HepG2 (cell line): ENCODE measurements around the gene GNG5. TPM values are rescaled to one million over a fixed set of nuclear protein-coding genes. Genes with fewer than 3 reads are reported as not detected.

Experiments used
- ATF6 ChIP-seq: sonication (generic); formaldehyde crosslinking; conservative IDR thresholded peaks from 2 replicates; pipeline ENCODE4 v1.4.0; 2020; ENCODE audit warnings: missing genetic modification reagents
- BCL3 ChIP-seq: sonication (generic); formaldehyde crosslinking; IDR thresholded peaks from 2 replicates; pipeline ENCODE4 v1.5.1; 2020; ENCODE audit warnings: mild to moderate bottlenecking, missing genetic modification reagents, moderate library complexity
- BHLHE40 ChIP-seq: IDR thresholded peaks from 2 replicates; pipeline ENCODE4 v1.6.1; 2011; ENCODE audit warnings: low read length, improper control_type of control experiment
- FIP1L1 ChIP-seq: fragments of 200-400 bp; formaldehyde crosslinking; IDR thresholded peaks from 2 replicates; pipeline ENCODE4 v1.6.1; 2018; ENCODE audit warnings: low read depth, mild to moderate bottlenecking, low read length, moderate library complexity, borderline replicate concordance; ENCODE audit not compliant: insufficient read depth
- HOMEZ ChIP-seq: IDR thresholded peaks from 2 replicates; pipeline ENCODE4 v1.6.1; 2016; ENCODE audit warnings: low read depth
- IKZF1 ChIP-seq: fragments of 450-650 bp; IDR thresholded peaks from 2 replicates; pipeline ENCODE4 v1.7.1; 2016
- KMT2A ChIP-seq: sonication (generic); formaldehyde crosslinking; IDR thresholded peaks from 2 replicates; pipeline ENCODE4 v1.4.0; 2020; ENCODE audit warnings: missing genetic modification reagents
- MAFK ChIP-seq, 2 experiments: IDR thresholded peaks in 1 of 2; conservative IDR thresholded peaks in 1 of 2; 2 replicates each; pipeline ENCODE4 v1.6.1; 2011; ENCODE audit warnings: improper control_type of control experiment in 2 of 2, low read length in 2 of 2
- NRL ChIP-seq: sonication (generic); formaldehyde crosslinking; IDR thresholded peaks from 2 replicates; pipeline ENCODE4 v1.5.0; 2020; ENCODE audit warnings: missing genetic modification reagents, mild to moderate bottlenecking, moderate library complexity, borderline replicate concordance
- PHF21A ChIP-seq: sonication (generic); formaldehyde crosslinking; IDR thresholded peaks from 2 replicates; pipeline ENCODE4 v1.5.0; 2020; ENCODE audit warnings: mild to moderate bottlenecking, missing genetic modification reagents
- PRMT3 ChIP-seq: sonication (generic); formaldehyde crosslinking; IDR thresholded peaks from 2 replicates; pipeline ENCODE4 v1.8.1; 2022; ENCODE audit warnings: low read depth, mild to moderate bottlenecking, moderate library complexity, missing genetic modification reagents, borderline replicate concordance
- SKIL ChIP-seq: sonication (generic); formaldehyde crosslinking; IDR thresholded peaks from 2 replicates; pipeline ENCODE4 v1.8.0; 2022; ENCODE audit warnings: missing genetic modification reagents, mild to moderate bottlenecking, moderate library complexity, borderline replicate concordance
- SRSF1 ChIP-seq: fragments of 200-400 bp; formaldehyde crosslinking; optimal IDR thresholded peaks from 2 replicates; pipeline ENCODE3; 2017; ENCODE audit warnings: mild to moderate bottlenecking, low read depth, low read length, moderate library complexity
- TAF1 ChIP-seq: sonication (generic); formaldehyde crosslinking; IDR thresholded peaks from 2 replicates; pipeline ENCODE4 v1.4.0; 2020; ENCODE audit warnings: missing genetic modification reagents
- ZBTB2 ChIP-seq: sonication (generic); formaldehyde crosslinking; IDR thresholded peaks from 2 replicates; pipeline ENCODE4 v1.8.0; 2022; ENCODE audit warnings: low read depth, missing genetic modification reagents
- ZBTB38 ChIP-seq: sonication (generic); formaldehyde crosslinking; IDR thresholded peaks from 2 replicates; pipeline ENCODE4 v1.5.1; 2020; ENCODE audit warnings: mild to moderate bottlenecking, missing genetic modification reagents
- ZKSCAN5 ChIP-seq: sonication (generic); formaldehyde crosslinking; IDR thresholded peaks from 2 replicates; pipeline ENCODE4 v1.5.1; 2020; ENCODE audit warnings: mild to moderate bottlenecking, missing genetic modification reagents
- ZNF570 ChIP-seq: sonication (generic); formaldehyde crosslinking; IDR thresholded peaks from 2 replicates; pipeline ENCODE4 v1.4.0; 2020; ENCODE audit warnings: mild to moderate bottlenecking, missing genetic modification reagents, borderline replicate concordance
- polyA plus RNA-seq, 8 experiments: library from polyadenylated mRNA; depleted of rRNA in 3 of 8; stranded (reverse) in 7 of 8; unstranded in 1 of 8; fragments of >200 nt; fragmentation: Illumina TruSeq in 4 of 8; extraction: Trizol in 4 of 8; gene quantifications; 2 replicates each; pipeline versions ENCODE4 v1.2.1 to v1.2.3, GENCODE V29; 2011 to 2016; ENCODE audit warnings: low read depth in 4 of 8, missing spikeins in 1 of 8, mixed read lengths in 1 of 8; ENCODE audit not compliant: insufficient read depth in 1 of 8
- total RNA-seq, 5 experiments: library from RNA; depleted of rRNA; stranded (reverse); fragments of >200 nt; fragmentation: Illumina TruSeq; extraction: Trizol; gene quantifications; 2 replicates each; pipeline ENCODE4 v1.2.3, GENCODE V29; 2016; ENCODE audit warnings: low read depth in 1 of 5

The GNG5 gene
- total and polyA plus RNA-seq, 2 of the 13 experiments (the other 11 are each of a cell fraction or from before 2014, with no cell fraction given): 103 to 137 TPM

GRCh38 chr1:84506002-84506728 lies at the start of gene GNG5, which contains the start of gene SPATA1 (continued):
- no peak for TF ChIP-seq HOMEZ (CRISPR knock-in tag)
- no peak; the same call in 1 of the 2 replicates for TF ChIP-seq NRL
- TF ChIP-seq ATF6 (CRISPR knock-in tag): no peak
- TF ChIP-seq FIP1L1: no peak
- no peak for TF ChIP-seq IKZF1
- peak; percentile 31; the same call in 1 of the 2 replicates for TF ChIP-seq ZBTB2
- TF ChIP-seq MAFK (conservative IDR thresholded peaks at IDR 0.05 in 1 of 2, IDR thresholded peaks at IDR 0.05 in 1 of 2; ENCODE audit: low read length in 2 of 2): no peak
- peak; percentile 51; the same call in 1 of the 2 replicates for TF ChIP-seq KMT2A (CRISPR knock-in tag)
- TF ChIP-seq PRMT3 (CRISPR knock-in tag): peak; percentile 81; the same call in 1 of the 2 replicates
- TF ChIP-seq ZBTB38 (CRISPR knock-in tag): no peak
- TF ChIP-seq TAF1 (CRISPR knock-in tag): peak; percentile 51
- TF ChIP-seq ZNF570 (CRISPR knock-in tag): no peak
- peak; percentile 21 for TF ChIP-seq SRSF1
- peak; percentile 62; the same call in 1 of the 2 replicates for TF ChIP-seq SKIL (CRISPR knock-in tag)
- TF ChIP-seq BCL3 (CRISPR knock-in tag): peak; percentile 52; the same call in 1 of the 2 replicates
- peak; percentile 61; the same call in 1 of the 2 replicates for TF ChIP-seq PHF21A (CRISPR knock-in tag)
- no peak; the same call in 1 of the 2 replicates for TF ChIP-seq BHLHE40
- TF ChIP-seq ZKSCAN5 (CRISPR knock-in tag): no peak
